Panc1 (cell line): ENCODE results near the gene CBY1. TPM values are rescaled to one million over a fixed set of nuclear protein-coding genes. Genes with fewer than 3 reads are reported as not detected.

Experiments
- ATAC-seq: fragments of 200-7000 bp; cut with Tn5 transposase; 2 replicates; pipeline ENCODE4 v1.9.1; 2020; ENCODE audit warnings: mild to moderate bottlenecking, moderate library complexity
- BruUV-seq: library from RNA; stranded (reverse); fragments of 400-500 nt; replicated peaks from 2 replicates; lab custom pipeline; 2021; lab: Mats Ljungman, UMichigan
- CTCF ChIA-PET: fragments of 300-600 bp; sonication (Branson Sonifier 250); formaldehyde crosslinking; loops from one replicate; lab custom pipeline; 2022; ENCODE audit warnings: antibody characterized with exemption; lab: Charles Lee
- POLR2A ChIA-PET: fragments of 300-600 bp; sonication (Branson Sonifier 250); formaldehyde crosslinking; loops from one replicate; lab custom pipeline; 2022; ENCODE audit warnings: antibody characterized with exemption; lab: Charles Lee
- DNase-seq: peaks from one replicate; pipeline ENCODE4 v3.0.0-alpha.2; 2010; ENCODE audit warnings: low read depth, low spot score
- H3K27ac ChIP-seq: 2 replicates; pipeline ENCODE4 v1.5.1; 2011; ENCODE audit warnings: mild to moderate bottlenecking, low read length, inconsistent platforms
- H3K27me3 ChIP-seq: fragments of 200-500 bp; sonication (Bioruptor generic); 2 replicates; pipeline ENCODE4 v1.6.0; 2014; ENCODE audit warnings: low read length, inconsistent platforms; ENCODE audit not compliant: control insufficient read depth, insufficient read depth
- H3K36me3 ChIP-seq: fragments of 200-500 bp; sonication (Bioruptor generic); 2 replicates; pipeline ENCODE4 v1.5.1; 2014; ENCODE audit warnings: inconsistent platforms, mild to moderate bottlenecking, low read length, moderate library complexity; ENCODE audit not compliant: control insufficient read depth, insufficient read depth
- H3K4me1 ChIP-seq: 2 replicates; pipeline ENCODE4 v1.5.1; 2011; ENCODE audit warnings: inconsistent platforms, mild to moderate bottlenecking, low read length, moderate library complexity; ENCODE audit not compliant: control insufficient read depth, insufficient read depth
- H3K4me3 ChIP-seq, 2 experiments: 2 replicates each; pipeline ENCODE4 v1.5.1; 2011 to 2012; ENCODE audit warnings: low read depth in 2 of 2, low read length in 2 of 2, mild to moderate bottlenecking in 2 of 2, inconsistent platforms in 1 of 2, moderate library complexity in 1 of 2
- H3K9me3 ChIP-seq: fragments of 200-500 bp; sonication (Bioruptor generic); 2 replicates; pipeline ENCODE4 v1.5.1; 2014; ENCODE audit warnings: low read depth, mild to moderate bottlenecking, inconsistent platforms, low read length, moderate library complexity; ENCODE audit not compliant: control insufficient read depth, insufficient read depth
- CTCF ChIP-seq: fragments of 450-650 bp; IDR thresholded peaks from 2 replicates; pipeline ENCODE4 v1.5.1; 2017; ENCODE audit warnings: mild to moderate bottlenecking
- POLR2AphosphoS5 ChIP-seq: IDR thresholded peaks from 2 replicates; pipeline ENCODE4 v1.6.1; 2012; ENCODE audit warnings: mild to moderate bottlenecking, low read depth, low read length, moderate library complexity
- REST ChIP-seq, 2 experiments: IDR thresholded peaks; 2 replicates each; pipeline ENCODE4 v1.6.1; 2011 to 2012; ENCODE audit warnings: low read depth in 2 of 2, control low read depth in 1 of 2, low read length in 1 of 2, mild to moderate bottlenecking in 1 of 2, moderate library complexity in 1 of 2; ENCODE audit not compliant: insufficient read depth in 1 of 2
- SIN3A ChIP-seq: IDR thresholded peaks from 2 replicates; pipeline ENCODE4 v1.6.1; 2012; ENCODE audit warnings: low read depth, mild to moderate bottlenecking, low read length, moderate library complexity, borderline replicate concordance; ENCODE audit not compliant: insufficient read depth
- TCF7L2 ChIP-seq: IDR thresholded peaks from 2 replicates; pipeline ENCODE4 v1.6.1; 2011; ENCODE audit warnings: mild to moderate bottlenecking, low read depth, low read length, inconsistent platforms
- in situ Hi-C: cut with HindIII; loops from 2 replicates; pipeline ENCODE4 v1.10.0; 2016; ENCODE audit warnings: low sequenced_read_pairs, low pct_unique_long_range_greater_than_20kb
- intact Hi-C: fragments of 100-400 bp; cut with micrococcal nuclease; formaldehyde crosslinking; loops from one replicate; pipeline ENCODE4 v1.10.0; 2022; ENCODE audit not compliant: unreplicated experiment
- total RNA-seq: library from RNA; stranded (reverse); gene quantifications from one replicate; pipeline ENCODE4 v1.2.1, GENCODE V29; 2021; ENCODE audit not compliant: unreplicated experiment

Gene CBY1
- total RNA-seq, 1 experiment from 2014 or later, result 20.4 TPM

GRCh38 chr22:38675833-38676232 is 19.4 kb downstream of the CBY1 start:
- POLR2A ChIA-PET, result no interaction called here
- no TSS peak for BruUV-seq
- no peak for TF ChIP-seq CTCF
- TF ChIP-seq REST (IDR thresholded peaks at IDR 0.05; ENCODE audit: insufficient read depth in 1 of 2, low read depth in 2 of 2, low read length in 1 of 2), result no peak
- no peak for TF ChIP-seq SIN3A
- no peaks in the 10 kb centered on the region for H3K4me1 ChIP-seq
- DNase-seq (no peak), ATAC-seq (no peak)
- CTCF ChIA-PET, result no interaction called here
- H3K27ac ChIP-seq, result no peak overlapping the region
- H3K9me3 ChIP-seq, result no peaks in the 10 kb centered on the region
- no peak overlapping the region for H3K4me3 ChIP-seq
- H3K36me3 ChIP-seq, result no peaks in the 10 kb centered on the region
- in situ Hi-C loops, result no loop called here
- intact Hi-C loops, result no loop called here
- no peaks in the 10 kb centered on the region for H3K27me3 ChIP-seq

- Histone ChIP-seq H3K27me3 (no peaks in the 10 kb centered on the region), H3K27ac (peak within 1 kb of the TSS; percentile 91), H3K4me1 (no peaks in the 10 kb centered on the region), H3K36me3 (peaks cover 13% of the 10 kb centered on the region), H3K9me3 (peaks cover 3% of the 10 kb centered on the region; the same call in 1 of the 2 replicates), H3K4me3 (peak within 1 kb of the TSS; percentile 93 to 96)
- ChIA-PET POLR2A (interaction anchor here (0.6 to 1.5 kb wide), 4 partner anchors 16 to 106 kb away, joined by 3 to 5 read pairs (median 3); partner anchors contain the start of gene CBY1), CTCF (interaction anchor here (0.5 to 0.6 kb wide), 2 partner anchors 13 to 118 kb away, joined by 4 read pairs; no protein-coding TSS in a partner anchor)
- ATAC-seq, result peak; percentile 99
- no peak for DNase-seq
- TF ChIP-seq CTCF (peak; percentile 92), SIN3A (0 out of 2 replicates have a peak, but pooled peaks have one; percentile 16), REST (IDR thresholded peaks at IDR 0.05; ENCODE audit: insufficient read depth in 1 of 2, low read depth in 2 of 2, low read length in 1 of 2) (no peak), TCF7L2 (peak; percentile 88), POLR2AphosphoS5 (peak; percentile 65; the same call in 1 of the 2 replicates)
- intact Hi-C loops, result no loop called here
- BruUV-seq, result no TSS peak
- in situ Hi-C loops, result no loop called here
These were observed 25.3 kb downstream of the CBY1 start, which contains the start of gene TOMM22 for GRCh38 chr22:38681582-38682335. Gene TOMM22 (plus strand): TSS chr22:38681957. CDS start chr22:38681979, 22 bp downstream.
